Measurements from ENCODE around the gene GADD45G. TPM values are rescaled to one million over a fixed set of nuclear protein-coding genes. Genes with fewer than 3 reads are reported as not detected.

The GADD45G gene
- polyA plus RNA-seq, 3 donors: 1.1 to 9.0 (median 1.3) TPM

- DNase-seq: no peak
- Histone ChIP-seq H4K20me1 (ENCODE audit: insufficient read depth, low read length) (no peaks in the 10 kb centered on the region), H3K9ac (ENCODE audit: insufficient read depth, low read length, poor library complexity, severe bottlenecking) (no peak overlapping the region), H3K27ac (ENCODE audit: low read depth in 1 of 2, low read length in 2 of 2) (no peak overlapping the region), H3K9me3 (replicated peaks in 1 of 2; ENCODE audit: control insufficient read depth in 1 of 2, insufficient read depth in 1 of 2, low read length in 2 of 2) (no peaks in the 10 kb centered on the region), H2AFZ (ENCODE audit: insufficient read depth, low read depth, low read length, poor library complexity, severe bottlenecking) (no peak overlapping the region), H3K4me2 (replicated peaks; ENCODE audit: extremely low read depth, low read length, poor library complexity, severe bottlenecking) (no peak overlapping the region), H3K4me3 (replicated peaks in 1 of 3; ENCODE audit: low read depth in 2 of 3, low read length in 3 of 3) (no peak overlapping the region), H3K79me2 (ENCODE audit: insufficient read depth, low read length) (no peaks in the 10 kb centered on the region), H3K36me3 (replicated peaks in 1 of 2; ENCODE audit: control insufficient read depth in 1 of 2, insufficient read depth in 2 of 2, low read length in 2 of 2) (no peaks in the 10 kb centered on the region), H3K4me1 (ENCODE audit: control insufficient read depth in 1 of 2, insufficient read depth in 2 of 2, low read length in 2 of 2) (no peaks in the 10 kb centered on the region), H3K27me3 (ENCODE audit: control insufficient read depth in 2 of 2, insufficient read depth in 2 of 2, low read length in 2 of 2) (no peaks in the 10 kb centered on the region)
- H3K9me3 Mint-ChIP-seq: peaks cover 2 to 11% (median 7%) of the 10 kb centered on the region in 7 donors
- TF ChIP-seq CTCF (IDR thresholded peaks at IDR 0.05): no peak
- 94% methylated on average over 2 of the region's 2 CpGs for WGBS (ENCODE audit: insufficient coverage)
- H3K27me3 Mint-ChIP-seq (ENCODE audit: low read depth in 3 of 3): peaks cover 5 to 9% (median 8%) of the 10 kb centered on the region in 3 donors
- no peaks in the 10 kb centered on the region for H3K4me1 Mint-ChIP-seq
- no peak overlapping the region for H3K4me3 Mint-ChIP-seq
- H3K27ac Mint-ChIP-seq: peak overlapping the region in 1 of 7 donors; percentile 11
- intact Hi-C loops (cut with micrococcal nuclease): loop anchor here in 1 of 2 donors (10.0 kb wide), 1 partner anchor 169 kb away; no protein-coding TSS in a partner anchor
- H3K36me3 Mint-ChIP-seq: no peaks in the 10 kb centered on the region
Measured at GRCh38 chr9:89615661-89616060, 10.8 kb downstream of the GADD45G start.

- no peak for DNase-seq
- Histone ChIP-seq H3K4me3 (replicated peaks in 1 of 3; ENCODE audit: low read depth in 2 of 3, low read length in 3 of 3) (no peak overlapping the region), H3K36me3 (replicated peaks in 1 of 2; ENCODE audit: control insufficient read depth in 1 of 2, insufficient read depth in 2 of 2, low read length in 2 of 2) (no peaks in the 10 kb centered on the region), H3K27me3 (ENCODE audit: control insufficient read depth in 2 of 2, insufficient read depth in 2 of 2, low read length in 2 of 2) (no peaks in the 10 kb centered on the region), H3K9me3 (replicated peaks in 1 of 2; ENCODE audit: control insufficient read depth in 1 of 2, insufficient read depth in 1 of 2, low read length in 2 of 2) (no peaks in the 10 kb centered on the region), H3K4me2 (replicated peaks; ENCODE audit: extremely low read depth, low read length, poor library complexity, severe bottlenecking) (no peak overlapping the region), H3K4me1 (ENCODE audit: control insufficient read depth in 1 of 2, insufficient read depth in 2 of 2, low read length in 2 of 2) (no peaks in the 10 kb centered on the region), H4K20me1 (ENCODE audit: insufficient read depth, low read length) (no peaks in the 10 kb centered on the region), H3K27ac (ENCODE audit: low read depth in 1 of 2, low read length in 2 of 2) (no peak overlapping the region), H3K9ac (ENCODE audit: insufficient read depth, low read length, poor library complexity, severe bottlenecking) (no peak overlapping the region), H3K79me2 (ENCODE audit: insufficient read depth, low read length) (no peaks in the 10 kb centered on the region), H2AFZ (ENCODE audit: insufficient read depth, low read depth, low read length, poor library complexity, severe bottlenecking) (no peak overlapping the region)
- H3K27me3 Mint-ChIP-seq (ENCODE audit: low read depth in 3 of 3): peaks cover 5 to 9% (median 6%) of the 10 kb centered on the region in 3 donors
- H3K4me1 Mint-ChIP-seq: no peaks in the 10 kb centered on the region
- 100% methylated on average over 2 of the region's 9 CpGs for WGBS (ENCODE audit: insufficient coverage)
- no peaks in the 10 kb centered on the region for H3K36me3 Mint-ChIP-seq
- H3K27ac Mint-ChIP-seq: no peak overlapping the region
- intact Hi-C loops (cut with micrococcal nuclease): loop anchor here in 1 of 2 donors (10.0 kb wide), 1 partner anchor 168 kb away; no protein-coding TSS in a partner anchor
- no peak for TF ChIP-seq CTCF (IDR thresholded peaks at IDR 0.05)
- peaks cover 0 to 11% (median 7%) of the 10 kb centered on the region in 7 donors for H3K9me3 Mint-ChIP-seq
- H3K4me3 Mint-ChIP-seq: no peak overlapping the region
Measured at GRCh38 chr9:89616411-89616810, 11.6 kb downstream of the GADD45G start.
